ENCODE results near the gene MCF2L2.

DNA sequence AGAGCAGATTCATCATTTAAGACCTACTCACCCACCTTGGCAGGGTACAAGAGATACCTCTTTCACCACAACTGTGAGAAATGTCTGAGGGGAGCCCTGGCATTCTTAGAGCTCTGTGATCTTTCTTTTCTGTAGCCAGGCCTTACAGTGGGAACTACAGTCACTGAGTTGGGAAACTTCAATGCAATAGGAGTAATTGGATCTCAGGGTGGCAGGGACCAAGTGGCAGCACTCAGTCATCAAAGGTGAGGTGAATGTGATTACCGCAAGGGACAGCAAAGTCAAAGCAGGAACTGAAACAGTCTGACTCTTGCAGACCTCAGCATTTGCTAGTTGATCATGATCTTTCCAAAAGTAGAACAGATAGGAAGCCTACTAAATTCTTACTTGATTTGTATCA is 7.2 kb upstream of the MCF2L2 start:
- TF ChIP-seq, protein P1, sequence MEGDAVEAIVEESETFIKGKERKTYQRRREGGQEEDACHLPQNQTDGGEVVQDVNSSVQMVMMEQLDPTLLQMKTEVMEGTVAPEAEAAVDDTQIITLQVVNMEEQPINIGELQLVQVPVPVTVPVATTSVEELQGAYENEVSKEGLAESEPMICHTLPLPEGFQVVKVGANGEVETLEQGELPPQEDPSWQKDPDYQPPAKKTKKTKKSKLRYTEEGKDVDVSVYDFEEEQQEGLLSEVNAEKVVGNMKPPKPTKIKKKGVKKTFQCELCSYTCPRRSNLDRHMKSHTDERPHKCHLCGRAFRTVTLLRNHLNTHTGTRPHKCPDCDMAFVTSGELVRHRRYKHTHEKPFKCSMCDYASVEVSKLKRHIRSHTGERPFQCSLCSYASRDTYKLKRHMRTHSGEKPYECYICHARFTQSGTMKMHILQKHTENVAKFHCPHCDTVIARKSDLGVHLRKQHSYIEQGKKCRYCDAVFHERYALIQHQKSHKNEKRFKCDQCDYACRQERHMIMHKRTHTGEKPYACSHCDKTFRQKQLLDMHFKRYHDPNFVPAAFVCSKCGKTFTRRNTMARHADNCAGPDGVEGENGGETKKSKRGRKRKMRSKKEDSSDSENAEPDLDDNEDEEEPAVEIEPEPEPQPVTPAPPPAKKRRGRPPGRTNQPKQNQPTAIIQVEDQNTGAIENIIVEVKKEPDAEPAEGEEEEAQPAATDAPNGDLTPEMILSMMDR (IDR thresholded peaks at IDR 0.05): no peak
- TF ChIP-seq POLR2A (IDR thresholded peaks at IDR 0.05) (no peak), EP300 (IDR thresholded peaks at IDR 0.05) (no peak)
